Parathyroid adenoma (tissue), 2 donors: Measurements from ENCODE around the gene FAIM.
"Not testable (repeated sequence)": the region's sequence is repeated elsewhere in the genome, so short reads cannot be mapped to it uniquely, and the experiment has no call there.

Source experiments
- H2AFZ ChIP-seq: fragments of 300-600 bp; sonication (generic); one replicate; pipeline ENCODE4 v1.7.0; 2017; ENCODE audit warnings: antibody characterized with exemption, mild to moderate bottlenecking
- H3K27ac ChIP-seq: fragments of 300-600 bp; sonication (generic); one replicate; pipeline ENCODE4 v1.7.0; 2017
- H3K27me3 ChIP-seq: fragments of 300-600 bp; sonication (generic); one replicate; pipeline ENCODE4 v1.7.0; 2017; ENCODE audit warnings: low read length; ENCODE audit not compliant: control insufficient read depth, insufficient read depth
- H3K36me3 ChIP-seq: fragments of 300-600 bp; sonication (generic); one replicate; pipeline ENCODE4 v1.7.0; 2017; ENCODE audit warnings: low read length; ENCODE audit not compliant: control insufficient read depth, insufficient read depth
- H3K4me1 ChIP-seq: fragments of 300-600 bp; sonication (generic); one replicate; pipeline ENCODE4 v1.7.0; 2017; ENCODE audit warnings: control low read depth
- H3K4me2 ChIP-seq: fragments of 300-600 bp; sonication (generic); one replicate; pipeline ENCODE4 v1.7.0; 2017; ENCODE audit warnings: low read length
- H3K4me3 ChIP-seq: fragments of 300-600 bp; sonication (generic); one replicate; pipeline ENCODE4 v1.7.0; 2017; ENCODE audit warnings: low read depth, low read length
- H3K79me2 ChIP-seq: fragments of 300-600 bp; sonication (generic); one replicate; pipeline ENCODE4 v1.7.0; 2017; ENCODE audit warnings: control low read depth
- H3K9ac ChIP-seq: fragments of 300-600 bp; sonication (generic); one replicate; pipeline ENCODE4 v1.7.0; 2017; ENCODE audit warnings: mild to moderate bottlenecking
- H3K9me3 ChIP-seq: fragments of 300-600 bp; sonication (generic); one replicate; pipeline ENCODE4 v1.7.0; 2017; ENCODE audit warnings: low read length; ENCODE audit not compliant: control insufficient read depth
- CTCF ChIP-seq: fragments of 300-600 bp; sonication (generic); IDR thresholded peaks from one replicate; pipeline ENCODE4 v1.7.0; 2017; ENCODE audit warnings: antibody characterized with exemption, mild to moderate bottlenecking
- donor health status: primary hyperparathyroidism.

The FAIM gene

GRCh38 chr3:138567403-138567802 is 41.2 kb upstream of the FAIM start:
- no peak for TF ChIP-seq CTCF
- H2AFZ ChIP-seq, result no peak overlapping the region
- no peaks in the 10 kb centered on the region for H3K4me1 ChIP-seq
- no peaks in the 10 kb centered on the region for H3K27me3 ChIP-seq
- no peak overlapping the region for H3K27ac ChIP-seq
- H3K4me3 ChIP-seq, result no peak overlapping the region
- H3K9me3 ChIP-seq, result no peaks in the 10 kb centered on the region
- H3K79me2 ChIP-seq, result peaks cover 3% of the 10 kb centered on the region
- H3K4me2 ChIP-seq, result no peak overlapping the region
- no peak overlapping the region for H3K9ac ChIP-seq
- no peaks in the 10 kb centered on the region for H3K36me3 ChIP-seq

GRCh38 chr3:138569090-138569489 is 39.5 kb upstream of the FAIM start:
- Histone ChIP-seq H3K4me2 (no peak overlapping the region), H3K27me3 (no peaks in the 10 kb centered on the region), H3K27ac (no peak overlapping the region), H3K79me2 (peaks cover 5% of the 10 kb centered on the region), H3K4me3 (no peak overlapping the region), H2AFZ (no peak overlapping the region), H3K9me3 (no peaks in the 10 kb centered on the region), H3K36me3 (no peaks in the 10 kb centered on the region), H3K9ac (no peak overlapping the region), H3K4me1 (no peaks in the 10 kb centered on the region)
- TF ChIP-seq CTCF, result no peak

GRCh38 chr3:138569624-138570023 is 38.9 kb upstream of the FAIM start:
- not testable (repeated sequence) for H3K27me3 ChIP-seq, H2AFZ ChIP-seq, H3K79me2 ChIP-seq, H3K9ac ChIP-seq, H3K9me3 ChIP-seq, H3K4me3 ChIP-seq, H3K27ac ChIP-seq, H3K36me3 ChIP-seq, H3K4me1 ChIP-seq, H3K4me2 ChIP-seq

GRCh38 chr3:138573138-138573537 is 35.4 kb upstream of the FAIM start:
- H3K36me3 ChIP-seq, result no peaks in the 10 kb centered on the region
- H3K4me3 ChIP-seq, result no peak overlapping the region

GRCh38 chr3:138578141-138578540 is 30.4 kb upstream of the FAIM start:
- Histone ChIP-seq H3K79me2 (peaks cover 29% of the 10 kb centered on the region), H3K27ac (no peak overlapping the region), H2AFZ (no peak overlapping the region), H3K9me3 (no peaks in the 10 kb centered on the region), H3K9ac (no peak overlapping the region), H3K4me3 (no peak overlapping the region), H3K36me3 (no peaks in the 10 kb centered on the region), H3K4me2 (no peak overlapping the region), H3K4me1 (peaks cover 5% of the 10 kb centered on the region), H3K27me3 (no peaks in the 10 kb centered on the region)
- TF ChIP-seq CTCF, result no peak

More at GRCh38 chr3:138573138-138573537, 35.4 kb upstream of the FAIM start:
- Histone ChIP-seq H3K4me2 (no peak overlapping the region), H2AFZ (no peak overlapping the region), H3K9ac (no peak overlapping the region), H3K27me3 (no peaks in the 10 kb centered on the region), H3K27ac (no peak overlapping the region), H3K9me3 (no peaks in the 10 kb centered on the region), H3K4me1 (no peaks in the 10 kb centered on the region), H3K79me2 (peaks cover 6% of the 10 kb centered on the region)
- no peak for TF ChIP-seq CTCF
